ENCODE data around the gene TSPO2.
A peak's percentile ranks its signal among the peaks of the same experiment; 100 is the strongest.

Gene TSPO2

DNA sequence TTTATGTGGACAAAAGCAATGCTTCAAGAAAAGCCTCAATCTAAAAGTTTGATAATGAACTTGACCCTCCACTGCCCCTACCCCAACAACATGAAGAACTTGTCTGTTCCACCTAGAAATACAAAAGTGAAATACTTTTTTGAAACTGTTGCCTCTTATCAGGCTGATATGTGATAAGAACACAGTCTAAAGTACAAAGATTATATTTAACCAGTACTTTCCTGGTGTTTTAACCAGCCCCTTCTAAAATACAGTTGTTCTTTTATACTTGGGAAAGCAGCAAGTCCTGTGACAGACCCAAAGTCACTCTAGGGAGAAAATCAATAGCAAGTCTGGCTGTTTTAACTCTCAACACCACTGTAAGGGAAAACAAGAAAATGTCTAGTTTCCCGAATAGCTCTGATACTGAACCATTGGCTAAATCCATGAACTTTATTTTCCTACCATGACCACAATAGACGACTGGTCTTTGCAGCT is 23.3 kb downstream of the TSPO2 start:
- H3K79me1 ChIP-seq (ENCODE audit: low read length) = peaks cover 5% of the 10 kb centered on the region
- no peak overlapping the region for H3K4ac ChIP-seq (ENCODE audit: low read depth, low read length)
- H2AK5ac ChIP-seq (ENCODE audit: low read length) = no peak overlapping the region
- no peak overlapping the region for H4K8ac ChIP-seq (ENCODE audit: low read depth, low read length)
- no peak overlapping the region for H2BK120ac ChIP-seq (ENCODE audit: insufficient read depth, low read length, poor library complexity)
- no peak overlapping the region for H3K4me3 ChIP-seq (ENCODE audit: low read depth, low read length)
- H2BK12ac ChIP-seq (ENCODE audit: low read length) = no peak overlapping the region
- WGBS (ENCODE audit: extremely low coverage, insufficient coverage, insufficient read length) = no CpG with 5 or more reads among the region's 2 CpGs
- no peak overlapping the region for H4K91ac ChIP-seq (ENCODE audit: low read depth, low read length)
- H3K14ac ChIP-seq (ENCODE audit: low read length) = no peak overlapping the region
- no peaks in the 10 kb centered on the region for H3K27me3 ChIP-seq (ENCODE audit: insufficient read depth, low read length)
- peaks cover 2 to 7% of the 10 kb centered on the region in 2 experiments for H3K4me1 ChIP-seq (ENCODE audit: control insufficient read depth in 1 of 2, insufficient read depth in 2 of 2, low read length in 2 of 2)
- no peaks in the 10 kb centered on the region for H3K79me2 ChIP-seq (ENCODE audit: control insufficient read depth, insufficient read depth, low read length, poor library complexity)
- DNase-seq = no peak
- H3K36me3 ChIP-seq (ENCODE audit: control insufficient read depth in 1 of 2, insufficient read depth in 2 of 2, low read length in 2 of 2) = peaks cover 2 to 3% of the 10 kb centered on the region in 2 experiments
- H3K4me2 ChIP-seq (ENCODE audit: low read length) = no peak overlapping the region
- no peak overlapping the region for H3K18ac ChIP-seq (ENCODE audit: low read length)
- no peak overlapping the region for H3K23ac ChIP-seq (ENCODE audit: low read length)
- H2AFZ ChIP-seq (ENCODE audit: insufficient read depth, low read length, poor library complexity) = no peak overlapping the region
- no peak overlapping the region for H3K9ac ChIP-seq (ENCODE audit: low read length)
- no peak overlapping the region for H4K12ac ChIP-seq (ENCODE audit: low read depth, low read length)
- no peak overlapping the region for H3K27ac ChIP-seq (ENCODE audit: low read depth, low read length)
- H2BK5ac ChIP-seq (ENCODE audit: low read depth, low read length, poor library complexity) = no peak overlapping the region
- no peaks in the 10 kb centered on the region for H3K9me3 ChIP-seq (ENCODE audit: insufficient read depth, low read depth, low read length)

DNA sequence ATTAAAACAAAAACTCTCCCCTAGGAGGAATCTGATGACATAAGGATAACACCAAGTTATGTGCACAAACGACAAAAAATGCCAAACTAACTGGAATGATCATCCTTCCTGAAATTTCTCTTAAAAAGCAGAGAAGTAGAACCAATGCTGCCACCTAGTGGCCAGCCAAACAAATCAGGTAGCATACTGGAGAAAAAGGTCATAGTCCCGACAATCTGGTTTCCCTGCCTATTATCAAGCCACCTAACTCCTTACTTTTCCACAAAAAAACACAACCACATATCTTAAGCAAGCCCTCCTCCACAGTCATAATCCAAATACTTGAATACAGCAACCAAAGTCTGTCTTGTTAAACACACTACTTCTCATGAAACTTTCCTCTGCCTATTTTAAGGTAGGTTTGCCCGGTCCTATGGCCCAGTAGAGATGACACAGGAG is 24.6 kb downstream of the TSPO2 start:
- Histone ChIP-seq H3K36me3 (ENCODE audit: control insufficient read depth in 1 of 2, insufficient read depth in 2 of 2, low read length in 2 of 2) (peaks cover 2 to 3% of the 10 kb centered on the region in 2 experiments), H3K18ac (ENCODE audit: low read length) (no peak overlapping the region), H3K23ac (ENCODE audit: low read length) (no peak overlapping the region), H2BK120ac (ENCODE audit: insufficient read depth, low read length, poor library complexity) (no peak overlapping the region), H3K4ac (ENCODE audit: low read depth, low read length) (no peak overlapping the region), H2BK12ac (ENCODE audit: low read length) (no peak overlapping the region), H4K91ac (ENCODE audit: low read depth, low read length) (no peak overlapping the region), H2AK5ac (ENCODE audit: low read length) (no peak overlapping the region), H4K12ac (ENCODE audit: low read depth, low read length) (no peak overlapping the region), H3K9me3 (ENCODE audit: insufficient read depth, low read depth, low read length) (no peaks in the 10 kb centered on the region), H3K79me2 (ENCODE audit: control insufficient read depth, insufficient read depth, low read length, poor library complexity) (peaks cover under 1% of the 10 kb centered on the region), H3K4me1 (ENCODE audit: control insufficient read depth in 1 of 2, insufficient read depth in 2 of 2, low read length in 2 of 2) (peaks cover 0 to 3% of the 10 kb centered on the region in 2 experiments), H3K4me3 (ENCODE audit: low read depth, low read length) (no peak overlapping the region), H3K4me2 (ENCODE audit: low read length) (no peak overlapping the region), H3K27me3 (ENCODE audit: insufficient read depth, low read length) (no peaks in the 10 kb centered on the region), H2BK5ac (ENCODE audit: low read depth, low read length, poor library complexity) (no peak overlapping the region), H3K27ac (ENCODE audit: low read depth, low read length) (no peak overlapping the region), H3K79me1 (ENCODE audit: low read length) (peaks cover 8% of the 10 kb centered on the region), H4K8ac (ENCODE audit: low read depth, low read length) (no peak overlapping the region), H2AFZ (ENCODE audit: insufficient read depth, low read length, poor library complexity) (no peak overlapping the region), H3K14ac (ENCODE audit: low read length) (no peak overlapping the region), H3K9ac (ENCODE audit: low read length) (no peak overlapping the region)
- no CpG with 5 or more reads among the region's 3 CpGs for WGBS (ENCODE audit: extremely low coverage, insufficient coverage, insufficient read length)
- peak; percentile 79 to 95 for DNase-seq

DNA sequence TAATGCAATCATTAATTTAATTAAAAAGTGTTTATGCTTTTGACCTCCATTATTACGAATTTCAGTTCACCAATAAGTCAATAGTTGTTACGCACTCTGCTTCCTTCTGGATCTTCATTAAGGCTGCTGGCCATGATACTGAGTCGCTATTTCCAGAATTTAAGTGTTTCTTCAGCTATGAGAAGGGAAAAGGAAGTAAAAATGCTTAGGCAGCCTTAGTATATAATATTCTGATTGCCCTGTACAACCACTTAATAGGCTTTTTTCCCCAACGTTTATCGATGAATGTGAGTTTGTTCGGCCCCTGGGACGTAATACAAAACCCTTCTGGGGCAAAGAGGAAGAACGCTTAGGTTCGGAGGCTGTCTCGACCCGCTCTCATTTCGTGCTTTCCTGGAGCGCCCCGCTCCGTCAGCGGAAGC is 29.2 kb downstream of the TSPO2 start:
- Histone ChIP-seq H3K4ac (ENCODE audit: low read depth, low read length) (no peak overlapping the region), H2BK5ac (ENCODE audit: low read depth, low read length, poor library complexity) (peak overlapping the region; percentile 94), H4K91ac (ENCODE audit: low read depth, low read length) (no peak overlapping the region), H2BK120ac (ENCODE audit: insufficient read depth, low read length, poor library complexity) (no peak overlapping the region), H3K79me2 (ENCODE audit: control insufficient read depth, insufficient read depth, low read length, poor library complexity) (peaks cover 21% of the 10 kb centered on the region), H4K12ac (ENCODE audit: low read depth, low read length) (peak overlapping the region; percentile 93), H2BK12ac (ENCODE audit: low read length) (no peak overlapping the region), H3K36me3 (ENCODE audit: control insufficient read depth in 1 of 2, insufficient read depth in 2 of 2, low read length in 2 of 2) (peaks cover 2% of the 10 kb centered on the region in 2 experiments), H2AFZ (ENCODE audit: insufficient read depth, low read length, poor library complexity) (no peak overlapping the region), H3K27me3 (ENCODE audit: insufficient read depth, low read length) (no peaks in the 10 kb centered on the region), H3K9ac (ENCODE audit: low read length) (peak overlapping the region; percentile 44), H3K79me1 (ENCODE audit: low read length) (peaks cover 19% of the 10 kb centered on the region), H3K9me3 (ENCODE audit: insufficient read depth, low read depth, low read length) (no peaks in the 10 kb centered on the region), H3K4me2 (ENCODE audit: low read length) (peak overlapping the region; percentile 60), H4K8ac (ENCODE audit: low read depth, low read length) (peak overlapping the region; percentile 98), H3K23ac (ENCODE audit: low read length) (no peak overlapping the region), H3K4me3 (ENCODE audit: low read depth, low read length) (peak overlapping the region; percentile 80), H3K14ac (ENCODE audit: low read length) (no peak overlapping the region), H3K27ac (ENCODE audit: low read depth, low read length) (peak overlapping the region; percentile 90), H3K4me1 (ENCODE audit: control insufficient read depth in 1 of 2, insufficient read depth in 2 of 2, low read length in 2 of 2) (peaks cover 2 to 4% of the 10 kb centered on the region in 2 experiments), H3K18ac (ENCODE audit: low read length) (no peak overlapping the region), H2AK5ac (ENCODE audit: low read length) (no peak overlapping the region)
- no CpG with 5 or more reads among the region's 16 CpGs for WGBS (ENCODE audit: extremely low coverage, insufficient coverage, insufficient read length)
- no peak for DNase-seq

DNA sequence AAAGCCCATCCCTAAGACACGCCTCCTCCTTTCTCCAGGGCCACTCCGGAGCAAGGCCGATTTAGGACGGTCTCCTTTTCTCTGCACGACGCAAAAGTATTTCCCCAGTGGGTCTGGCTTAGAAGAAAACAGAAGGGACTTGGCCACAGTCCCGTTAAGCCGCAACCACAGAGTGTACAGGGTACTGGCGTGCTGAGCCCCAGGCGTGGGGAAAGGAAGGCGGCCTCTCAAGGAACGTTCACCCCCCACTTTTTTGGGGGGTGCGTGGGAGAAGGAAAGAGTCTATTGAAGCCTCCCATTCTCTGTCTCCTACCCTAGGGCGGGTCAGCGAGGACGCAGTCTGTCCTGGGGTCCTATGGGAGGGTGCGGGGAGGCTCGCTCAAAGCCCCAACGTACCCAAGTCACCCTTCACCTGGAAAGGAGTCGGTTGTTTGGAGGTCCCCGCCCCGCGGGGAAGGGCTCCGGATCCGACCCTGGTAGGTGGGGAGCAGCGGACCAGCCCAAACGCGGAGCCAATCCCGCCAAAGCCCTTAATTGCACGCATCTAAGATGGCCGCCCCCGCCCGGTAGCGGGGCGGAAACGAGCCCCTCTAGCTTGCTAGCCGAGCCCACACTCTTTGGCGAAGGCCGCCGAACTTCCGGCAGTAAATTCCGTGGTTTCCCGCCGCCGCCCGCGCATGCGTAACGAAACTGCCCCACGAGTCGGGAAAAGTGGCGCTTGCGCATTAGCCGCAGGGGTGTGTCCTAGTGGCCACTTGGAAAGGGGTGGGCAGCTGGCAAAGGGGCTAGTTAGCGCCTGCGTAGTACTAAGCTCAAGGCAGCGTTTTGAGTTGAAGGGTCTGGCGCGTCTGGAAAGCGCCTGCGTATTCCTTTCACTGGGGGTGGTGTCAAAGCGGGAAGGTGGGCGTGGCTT is 29.9 kb downstream of the TSPO2 start, which contains the start of gene OARD1:
Gene OARD1, minus strand, starts transcription at position 434 of the 913 bp plus-strand sequence. CDS start 722 bp downstream, outside the sequence.
- Histone ChIP-seq H2BK12ac (ENCODE audit: low read length) (peak within 1 kb of the TSS; percentile 52), H3K79me1 (ENCODE audit: low read length) (peaks cover 19% of the 10 kb centered on the region), H2AK5ac (ENCODE audit: low read length) (peak within 1 kb of the TSS; percentile 100), H2BK120ac (ENCODE audit: insufficient read depth, low read length, poor library complexity) (peak within 1 kb of the TSS; percentile 100), H3K4me3 (ENCODE audit: low read depth, low read length) (peak within 1 kb of the TSS; percentile 91), H3K36me3 (ENCODE audit: control insufficient read depth in 1 of 2, insufficient read depth in 2 of 2, low read length in 2 of 2) (peaks cover under 1 to 2% of the 10 kb centered on the region in 2 experiments), H3K9me3 (ENCODE audit: insufficient read depth, low read depth, low read length) (no peaks in the 10 kb centered on the region), H3K4me2 (ENCODE audit: low read length) (peak within 1 kb of the TSS; percentile 95), H3K27me3 (ENCODE audit: insufficient read depth, low read length) (no peaks in the 10 kb centered on the region), H4K91ac (ENCODE audit: low read depth, low read length) (peak within 1 kb of the TSS; percentile 100), H4K8ac (ENCODE audit: low read depth, low read length) (peak within 1 kb of the TSS; percentile 98), H3K4ac (ENCODE audit: low read depth, low read length) (peak within 1 kb of the TSS; percentile 100), H4K12ac (ENCODE audit: low read depth, low read length) (peak within 1 kb of the TSS; percentile 100), H3K4me1 (ENCODE audit: control insufficient read depth in 1 of 2, insufficient read depth in 2 of 2, low read length in 2 of 2) (peaks cover 2 to 4% of the 10 kb centered on the region in 2 experiments), H3K18ac (ENCODE audit: low read length) (peak within 1 kb of the TSS; percentile 100), H3K27ac (ENCODE audit: low read depth, low read length) (peak within 1 kb of the TSS; percentile 90), H3K79me2 (ENCODE audit: control insufficient read depth, insufficient read depth, low read length, poor library complexity) (peaks cover 21% of the 10 kb centered on the region), H3K23ac (ENCODE audit: low read length) (no peak within 1 kb of the TSS), H3K14ac (ENCODE audit: low read length) (peak within 1 kb of the TSS; percentile 100), H2AFZ (ENCODE audit: insufficient read depth, low read length, poor library complexity) (peak within 1 kb of the TSS; percentile 100), H3K9ac (ENCODE audit: low read length) (peak within 1 kb of the TSS; percentile 95), H2BK5ac (ENCODE audit: low read depth, low read length, poor library complexity) (peak within 1 kb of the TSS; percentile 99)
- peak; percentile 100 for DNase-seq
- no CpG with 5 or more reads among the region's 63 CpGs for WGBS (ENCODE audit: extremely low coverage, insufficient coverage, insufficient read length)

Data from trophoblast cell (in vitro differentiated cells and primary cell).